GM19193 (cell line): Measurements from ENCODE around the gene TMEM47.

ENCODE experiments used
- POLR2A ChIP-seq: IDR thresholded peaks from 4 replicates; pipeline ENCODE4 v1.6.1; 2011; ENCODE audit not compliant: insufficient read depth, insufficient read length; ENCODE audit errors: extremely low read depth

Gene TMEM47

DNA sequence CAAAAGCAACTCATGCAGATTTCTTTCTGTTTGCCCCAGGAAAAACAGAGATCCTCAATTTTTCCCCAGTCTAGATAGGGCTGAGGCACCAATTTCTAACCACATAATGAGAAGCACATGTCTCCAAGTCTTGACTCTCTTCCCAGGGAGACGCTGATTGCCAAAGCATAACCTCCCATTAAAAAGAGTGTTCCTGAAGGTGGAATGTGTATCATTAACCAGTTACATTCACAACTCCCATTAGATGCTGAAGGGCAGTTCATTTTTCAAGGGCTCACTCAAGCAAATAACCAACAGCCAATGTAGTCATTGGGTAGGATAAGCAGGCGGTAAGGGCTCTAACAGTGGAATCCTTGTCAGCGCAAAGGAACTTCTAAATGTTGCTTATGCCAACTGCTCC lies 27.5 kb downstream of the TMEM47 start:
- TF ChIP-seq POLR2A = no peak

DNA sequence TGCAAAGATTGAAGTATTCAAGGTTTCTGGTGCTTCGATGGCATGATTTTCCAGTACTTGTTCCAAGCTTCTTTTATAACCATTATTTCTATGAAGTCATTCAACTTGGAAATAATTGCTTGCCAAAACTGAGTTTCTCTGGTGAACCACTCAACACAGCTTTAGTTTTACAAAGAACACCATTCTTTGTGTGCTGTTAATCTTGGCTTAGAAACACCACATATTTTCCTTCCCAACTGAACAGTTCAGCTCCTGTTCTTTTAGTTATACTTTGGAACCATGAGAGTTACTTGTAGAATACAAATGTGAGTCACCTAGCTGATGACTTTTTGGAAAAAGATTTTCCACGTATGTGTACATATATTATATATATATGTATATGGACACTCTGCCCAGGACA lies 32.7 kb downstream of the TMEM47 start:
- no peak for TF ChIP-seq POLR2A

DNA sequence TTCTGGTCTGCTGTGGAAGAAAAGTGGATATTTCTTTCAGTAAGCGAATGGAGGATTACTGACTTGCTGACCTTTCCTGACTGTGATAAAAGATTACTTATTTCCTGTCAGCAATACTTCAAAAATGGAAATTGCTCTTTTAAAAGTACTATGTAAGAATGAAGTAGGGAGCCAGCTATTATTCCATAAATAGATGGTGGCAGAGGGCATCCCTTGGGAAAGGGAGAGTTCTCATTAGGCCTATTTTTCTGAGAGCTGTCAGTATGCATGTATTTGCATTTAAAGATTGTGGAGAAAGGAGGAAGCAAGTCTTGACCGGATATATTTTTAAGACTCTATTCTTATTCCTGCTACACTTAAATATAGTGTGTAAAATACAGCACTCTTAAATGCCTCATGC lies 37.2 kb downstream of the TMEM47 start:
- no peak for TF ChIP-seq POLR2A

DNA sequence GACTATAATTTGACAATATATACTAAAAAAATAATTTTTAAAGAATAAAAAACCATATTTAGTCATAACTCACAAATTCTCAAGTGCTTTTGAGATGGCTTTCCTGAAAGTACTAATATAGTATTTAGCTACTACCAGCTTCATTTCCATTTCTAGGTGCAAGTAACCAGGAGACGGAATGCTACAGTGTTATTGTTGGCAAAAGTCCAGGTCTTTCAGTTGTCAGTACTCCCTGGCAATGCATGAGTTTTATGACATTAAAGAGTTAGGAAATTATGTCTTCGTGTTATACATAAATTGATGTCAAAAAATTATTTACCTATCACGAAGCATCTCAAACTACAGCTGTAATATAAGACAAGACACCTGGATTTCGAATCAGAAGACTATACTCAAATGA lies 45.0 kb downstream of the TMEM47 start:
- TF ChIP-seq POLR2A = no peak

DNA sequence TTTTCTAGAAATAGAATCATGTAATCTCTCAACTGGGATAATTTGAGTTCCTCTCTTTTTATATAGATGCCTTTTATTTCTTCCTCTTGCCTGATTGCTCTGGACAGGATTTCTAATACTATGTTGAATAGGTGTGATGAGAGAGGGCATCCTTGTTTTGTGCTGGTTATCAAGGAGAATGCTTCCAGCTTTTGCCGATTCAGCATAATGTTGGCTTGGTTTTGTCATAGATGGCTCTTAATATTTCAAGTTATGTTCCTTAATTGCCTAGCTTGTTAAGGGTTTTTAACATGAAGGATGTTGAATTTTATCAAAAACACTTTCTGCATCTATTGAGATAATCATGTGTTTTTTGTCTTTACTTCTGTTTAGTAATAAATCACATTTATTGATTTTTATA lies 58.7 kb downstream of the TMEM47 start:
- TF ChIP-seq POLR2A = no peak

DNA sequence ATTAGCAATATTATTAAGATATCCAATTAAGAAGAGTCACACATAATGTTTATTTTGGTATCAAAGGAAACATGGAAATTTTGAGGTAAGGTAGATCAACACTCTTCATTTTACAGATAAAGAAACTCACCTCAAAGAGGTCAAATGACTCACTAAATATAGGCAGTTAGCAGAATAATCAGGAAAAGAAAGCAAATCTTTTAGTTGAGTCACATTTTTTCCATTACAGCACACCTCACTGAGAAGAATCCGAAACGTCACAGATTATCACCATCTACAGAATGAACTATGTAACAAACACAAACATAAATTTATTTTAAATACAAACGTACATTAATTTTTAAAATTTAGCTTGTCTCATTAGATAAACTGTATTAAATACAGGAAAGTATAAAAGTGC lies 70.1 kb downstream of the TMEM47 start:
- no peak for TF ChIP-seq POLR2A

DNA sequence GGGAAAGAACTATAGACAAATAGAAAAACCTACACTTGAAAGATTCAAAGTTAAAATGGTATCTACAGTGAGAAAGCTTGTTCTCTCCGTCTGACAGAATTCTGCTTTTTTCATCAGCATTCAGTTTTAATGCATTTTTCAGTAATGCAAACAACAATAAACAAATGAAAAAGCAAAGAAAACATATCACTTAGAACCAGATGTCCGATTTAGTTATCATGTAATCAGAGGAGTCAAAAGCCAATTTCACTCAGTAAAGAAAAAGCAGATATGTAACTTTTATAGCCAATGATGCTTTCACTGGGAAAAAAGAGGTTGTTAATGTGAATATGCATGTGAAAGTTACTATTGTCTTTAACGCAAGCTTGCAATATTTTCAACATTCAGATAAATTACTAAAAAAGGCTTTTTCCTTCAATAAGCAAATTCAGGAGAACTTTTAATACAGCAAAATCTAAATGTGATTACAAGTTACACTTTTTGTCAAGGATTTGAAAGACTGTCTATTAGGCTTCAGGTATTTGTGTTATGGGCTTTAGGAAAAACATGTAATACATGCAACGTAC lies 70.7 kb downstream of the TMEM47 start:
- TF ChIP-seq POLR2A = no peak

DNA sequence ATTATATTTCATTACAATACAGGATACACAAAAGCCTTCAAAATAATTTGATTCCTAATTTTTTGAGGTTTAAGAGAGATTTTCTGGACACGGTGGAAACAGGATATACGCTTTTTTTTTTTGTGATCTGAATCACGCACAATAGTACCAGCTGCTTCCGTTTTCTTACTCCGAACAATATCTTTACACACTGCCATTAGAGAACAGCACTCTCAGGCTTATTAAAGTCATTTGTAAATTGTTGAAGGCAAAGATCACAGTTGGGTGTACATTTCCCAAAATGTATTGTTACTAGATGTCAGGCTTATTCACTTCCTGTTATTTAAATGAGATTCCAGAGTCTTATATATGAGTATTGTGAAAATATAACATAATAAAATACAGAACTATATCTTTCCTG lies 71.5 kb downstream of the TMEM47 start:
- no peak for TF ChIP-seq POLR2A

DNA sequence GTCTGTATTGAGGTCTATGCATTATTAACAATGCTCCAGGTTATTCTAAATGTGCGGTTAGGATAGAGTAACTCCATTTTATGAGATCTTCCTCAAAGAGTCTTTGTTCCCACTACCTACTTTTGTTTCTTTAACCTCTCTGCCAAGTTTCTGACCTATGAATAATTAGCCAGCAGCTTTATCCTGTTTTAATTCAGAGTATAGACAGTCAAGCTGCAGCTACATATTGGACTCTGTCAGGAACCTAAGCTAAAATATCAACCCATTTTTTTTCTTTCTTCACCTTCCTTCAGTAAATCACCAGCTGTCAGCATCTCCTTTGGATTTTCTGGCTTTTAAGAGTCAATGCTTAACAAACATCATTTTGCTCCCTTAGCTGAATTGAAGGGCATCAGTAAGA lies 72.3 kb downstream of the TMEM47 start:
- no peak for TF ChIP-seq POLR2A

DNA sequence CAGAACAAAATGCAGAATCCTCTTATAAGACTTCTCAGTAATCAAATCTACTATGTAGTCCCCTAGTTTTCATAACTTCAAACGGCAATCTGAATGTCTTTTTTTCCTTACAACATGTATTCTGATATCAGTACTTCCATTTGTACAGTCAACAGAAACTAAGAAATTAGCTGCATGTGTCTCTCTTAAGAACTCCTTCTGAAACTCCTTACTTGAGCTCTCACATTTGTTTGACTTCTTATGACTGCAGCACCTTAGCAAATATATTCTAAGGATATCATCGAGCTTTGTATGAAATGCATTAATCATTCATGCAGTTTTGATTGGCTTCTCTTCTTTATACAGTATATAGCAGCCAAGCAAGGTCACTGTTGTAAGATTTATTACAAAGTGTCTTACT lies 77.0 kb downstream of the TMEM47 start:
- no peak for TF ChIP-seq POLR2A

DNA sequence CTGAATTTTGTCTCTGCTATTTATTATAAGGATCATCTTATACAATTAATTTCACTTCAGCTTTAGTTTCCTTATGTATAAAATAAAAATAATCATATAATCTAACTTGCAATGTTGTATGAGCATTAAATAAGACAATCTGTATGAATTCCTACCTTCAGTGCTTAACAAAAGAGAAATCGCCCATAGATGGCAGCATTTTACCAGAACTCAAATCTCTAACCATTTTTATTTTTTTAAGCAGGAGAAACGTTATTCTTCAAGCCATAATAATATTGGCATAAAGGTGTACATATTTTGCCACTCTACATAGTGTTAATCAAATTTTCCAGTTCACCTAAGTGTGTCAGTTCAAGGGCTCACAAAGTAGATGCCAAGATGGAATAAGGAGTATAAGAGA lies 78.8 kb downstream of the TMEM47 start:
- TF ChIP-seq POLR2A = no peak
